Chondrocyte (in vitro differentiated cells): ENCODE data around the gene GGNBP2. TPM values are rescaled to one million over a fixed set of nuclear protein-coding genes. Genes with fewer than 3 reads are reported as not detected.

Experiments
- DNase-seq: peaks from one replicate; pipeline ENCODE4 v3.0.0; 2021; ENCODE audit warnings: mixed read lengths, low spot score
- H3K27ac Mint-ChIP-seq: one replicate; pipeline ENCODE4 v1.8.0; 2021; ENCODE audit warnings: mild to moderate bottlenecking, moderate library complexity, mixed read lengths; ENCODE audit not compliant: unreplicated experiment
- H3K27me3 Mint-ChIP-seq: 2 replicates; pipeline ENCODE4 v1.8.0; 2021; ENCODE audit warnings: low read depth, mixed read lengths
- H3K36me3 Mint-ChIP-seq: 2 replicates; pipeline ENCODE4 v1.8.0; 2021; ENCODE audit warnings: low read depth, mixed read lengths
- H3K4me1 Mint-ChIP-seq: 2 replicates; pipeline ENCODE4 v1.8.0; 2021; ENCODE audit warnings: low read depth, mild to moderate bottlenecking, mixed read lengths
- H3K4me3 Mint-ChIP-seq: one replicate; pipeline ENCODE4 v1.8.0; 2021; ENCODE audit warnings: mild to moderate bottlenecking, moderate library complexity, mixed read lengths; ENCODE audit not compliant: unreplicated experiment
- H3K9me3 Mint-ChIP-seq: 2 replicates; pipeline ENCODE4 v1.8.0; 2021; ENCODE audit warnings: low read depth, mixed read lengths
- total RNA-seq: library from RNA; stranded (reverse); gene quantifications from 3 replicates; pipeline ENCODE4 v1.2.1, GENCODE V29; 2021
- TF ChIP-seq, protein P1 (sequence below): fragments of 200-600 bp; sonication (generic); IDR thresholded peaks from 2 replicates; pipeline ENCODE4 v1.5.0; 2021; ENCODE audit warnings: antibody characterized with exemption, mild to moderate bottlenecking, moderate library complexity

The GGNBP2 gene
- total RNA-seq, 1 donor from 2014 or later: 68.2 TPM

DNA sequence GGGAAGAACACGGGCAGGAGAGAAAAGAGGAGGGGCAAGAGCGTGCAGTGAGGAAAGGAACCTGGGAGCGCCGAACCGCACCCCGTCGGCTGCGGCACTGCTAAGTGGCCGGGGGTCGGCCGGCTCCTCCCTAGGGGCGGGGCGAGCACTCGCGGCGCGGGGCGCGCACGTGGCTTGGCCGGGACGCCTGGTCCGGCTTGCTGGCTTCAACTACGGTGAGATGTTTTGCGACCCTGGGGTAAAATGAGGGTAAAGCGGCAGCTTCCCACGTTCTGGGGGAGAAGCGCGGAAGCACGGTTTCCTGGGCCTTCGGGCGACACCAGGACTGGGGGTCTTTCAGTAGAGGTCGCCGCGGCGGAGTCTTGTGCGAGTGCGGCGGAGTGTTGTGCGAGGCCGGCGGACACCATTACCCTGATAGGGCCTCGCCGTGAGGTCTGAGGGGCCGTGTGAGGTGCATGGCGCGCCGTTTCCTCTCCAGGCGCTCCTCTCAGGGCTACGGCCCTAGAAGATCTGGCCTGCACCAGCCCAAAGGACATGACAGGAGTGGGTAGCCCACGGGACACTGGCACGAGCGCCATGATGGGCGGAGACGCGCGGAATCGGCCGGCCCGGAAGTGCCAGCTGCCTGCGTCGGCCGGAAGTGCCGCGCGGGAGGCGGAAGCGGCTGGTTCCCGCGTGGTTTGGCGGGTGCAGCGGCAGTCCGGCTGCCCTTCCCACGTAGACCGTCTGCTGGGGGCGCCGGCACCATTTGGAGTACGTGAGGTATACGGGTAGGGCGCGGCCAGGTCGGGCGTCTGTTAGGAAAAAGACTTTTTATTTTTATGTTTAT lies 9.7 kb upstream of the GGNBP2 start, which contains the start of the genes MYO19 and PIGW:
TSS of gene MYO19 (minus strand) at position 29 of the 829 bp plus-strand sequence. CDS start 2,330 bp downstream, outside the sequence.
TSS of gene PIGW (plus strand) at position 148 of the 829 bp plus-strand sequence. CDS start 2,115 bp downstream, outside the sequence.
- DNase-seq: no peak
- H3K4me1 Mint-ChIP-seq: peaks cover 17% of the 10 kb centered on the region
- no peaks in the 10 kb centered on the region for H3K27me3 Mint-ChIP-seq
- H3K9me3 Mint-ChIP-seq: no peaks in the 10 kb centered on the region
- peak within 1 kb of the TSS; percentile 97 for H3K4me3 Mint-ChIP-seq
- TF ChIP-seq, protein P1, sequence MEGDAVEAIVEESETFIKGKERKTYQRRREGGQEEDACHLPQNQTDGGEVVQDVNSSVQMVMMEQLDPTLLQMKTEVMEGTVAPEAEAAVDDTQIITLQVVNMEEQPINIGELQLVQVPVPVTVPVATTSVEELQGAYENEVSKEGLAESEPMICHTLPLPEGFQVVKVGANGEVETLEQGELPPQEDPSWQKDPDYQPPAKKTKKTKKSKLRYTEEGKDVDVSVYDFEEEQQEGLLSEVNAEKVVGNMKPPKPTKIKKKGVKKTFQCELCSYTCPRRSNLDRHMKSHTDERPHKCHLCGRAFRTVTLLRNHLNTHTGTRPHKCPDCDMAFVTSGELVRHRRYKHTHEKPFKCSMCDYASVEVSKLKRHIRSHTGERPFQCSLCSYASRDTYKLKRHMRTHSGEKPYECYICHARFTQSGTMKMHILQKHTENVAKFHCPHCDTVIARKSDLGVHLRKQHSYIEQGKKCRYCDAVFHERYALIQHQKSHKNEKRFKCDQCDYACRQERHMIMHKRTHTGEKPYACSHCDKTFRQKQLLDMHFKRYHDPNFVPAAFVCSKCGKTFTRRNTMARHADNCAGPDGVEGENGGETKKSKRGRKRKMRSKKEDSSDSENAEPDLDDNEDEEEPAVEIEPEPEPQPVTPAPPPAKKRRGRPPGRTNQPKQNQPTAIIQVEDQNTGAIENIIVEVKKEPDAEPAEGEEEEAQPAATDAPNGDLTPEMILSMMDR: peak; percentile 49
- peaks cover 5% of the 10 kb centered on the region for H3K36me3 Mint-ChIP-seq
- peak within 1 kb of the TSS; percentile 99 for H3K27ac Mint-ChIP-seq

DNA sequence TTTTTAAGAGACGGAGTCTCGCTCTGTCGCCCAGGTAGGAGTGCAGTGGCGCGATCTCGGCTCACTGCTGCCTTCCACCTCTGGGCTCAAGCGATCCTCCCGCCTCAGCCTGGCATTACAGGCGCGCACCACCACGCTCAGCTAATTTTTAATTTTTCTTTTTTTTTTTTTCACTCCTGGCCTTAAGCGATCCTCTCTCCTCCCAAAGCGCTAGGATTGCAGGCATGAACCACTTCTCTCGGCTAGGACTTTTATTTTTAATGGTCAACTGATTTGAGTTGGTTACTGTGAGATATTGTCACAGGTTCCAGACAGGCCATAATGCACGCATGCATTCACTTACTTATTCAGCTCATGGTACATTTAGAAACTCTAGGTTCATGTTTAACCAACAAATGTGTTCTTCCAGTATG lies 9.0 kb upstream of the GGNBP2 start:
- Mint-ChIP-seq H3K27me3 (no peaks in the 10 kb centered on the region), H3K4me1 (peaks cover 17% of the 10 kb centered on the region), H3K36me3 (peaks cover 5% of the 10 kb centered on the region), H3K9me3 (no peaks in the 10 kb centered on the region), H3K27ac (peak overlapping the region; percentile 99), H3K4me3 (peak overlapping the region; percentile 97)
- DNase-seq: no peak
- TF ChIP-seq, protein P1: peak; percentile 8

DNA sequence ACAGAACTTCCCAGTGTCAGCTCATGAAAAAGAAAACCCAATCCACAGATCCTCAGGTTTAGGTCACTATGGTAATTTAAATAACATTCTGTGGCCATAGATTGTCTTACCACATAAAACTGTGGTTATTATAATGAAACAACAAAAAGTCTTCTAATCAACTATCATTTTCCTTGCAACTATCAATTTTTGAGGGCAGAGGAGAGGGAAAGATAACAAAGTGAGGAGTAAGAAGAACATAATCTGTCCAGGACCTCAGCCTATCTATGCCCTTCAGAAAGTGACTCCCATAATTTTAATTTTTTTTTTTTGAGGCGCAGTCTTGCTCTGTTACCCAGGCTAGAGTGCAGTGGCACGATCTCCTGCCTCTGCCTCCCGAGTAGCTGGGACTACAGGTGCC lies 4.0 kb upstream of the GGNBP2 start:
- Mint-ChIP-seq H3K9me3 (no peaks in the 10 kb centered on the region), H3K36me3 (no peaks in the 10 kb centered on the region), H3K4me3 (no peak overlapping the region), H3K27me3 (no peaks in the 10 kb centered on the region), H3K27ac (no peak overlapping the region), H3K4me1 (peaks cover 15% of the 10 kb centered on the region)
- TF ChIP-seq, protein P1: no peak
- DNase-seq: no peak

DNA sequence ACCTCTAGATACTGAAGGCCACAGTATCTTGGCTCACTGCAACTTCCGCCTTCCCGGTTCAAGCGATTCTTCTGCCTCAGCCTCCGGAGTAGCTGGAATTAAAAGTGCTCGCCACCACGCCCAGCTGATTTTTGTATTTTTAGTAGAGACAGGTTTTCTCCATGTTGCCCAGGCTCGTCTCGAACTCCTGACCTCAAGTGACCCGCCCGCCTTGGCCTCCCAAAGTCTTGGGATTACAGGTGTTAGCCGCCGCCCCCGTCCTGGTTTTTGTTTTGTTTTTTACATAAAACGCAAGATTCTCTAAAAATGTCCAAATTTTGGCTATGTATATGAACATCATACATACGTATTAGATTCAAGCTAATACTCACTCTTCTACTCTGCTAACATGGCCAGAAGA lies 2.0 kb upstream of the GGNBP2 start:
- no peaks in the 10 kb centered on the region for H3K27me3 Mint-ChIP-seq
- DNase-seq: no peak
- TF ChIP-seq, protein P1: no peak
- H3K9me3 Mint-ChIP-seq: no peaks in the 10 kb centered on the region
- H3K4me3 Mint-ChIP-seq: no peak overlapping the region
- peaks cover 25% of the 10 kb centered on the region for H3K4me1 Mint-ChIP-seq
- H3K27ac Mint-ChIP-seq: no peak overlapping the region
- H3K36me3 Mint-ChIP-seq: no peaks in the 10 kb centered on the region

DNA sequence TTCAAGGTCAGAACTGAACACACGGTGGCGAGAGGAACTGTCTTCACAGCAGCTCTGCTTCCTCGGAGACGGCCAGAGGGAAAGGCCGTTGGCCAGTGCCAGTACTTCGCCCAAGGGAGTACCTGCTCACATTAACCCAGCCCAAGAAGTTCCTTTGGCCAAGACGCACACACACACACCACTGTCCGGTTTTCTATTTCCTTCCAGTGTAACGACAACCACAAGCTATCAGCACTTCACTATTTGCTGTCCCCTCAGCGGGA lies 744 bp upstream of the GGNBP2 start:
- no peaks in the 10 kb centered on the region for H3K9me3 Mint-ChIP-seq
- TF ChIP-seq, protein P1: peak; percentile 48
- DNase-seq: no peak
- H3K27me3 Mint-ChIP-seq: no peaks in the 10 kb centered on the region
- H3K4me1 Mint-ChIP-seq: peaks cover 38% of the 10 kb centered on the region
- H3K27ac Mint-ChIP-seq: peak overlapping the region; percentile 99
- peak overlapping the region; percentile 94 for H3K4me3 Mint-ChIP-seq
- H3K36me3 Mint-ChIP-seq: no peaks in the 10 kb centered on the region
